Panc1 (cell line): Measurements from ENCODE around the gene GALNT4.

ENCODE experiments used
- POLR2AphosphoS5 ChIP-seq: IDR thresholded peaks from 2 replicates; pipeline ENCODE4 v1.6.1; 2012; ENCODE audit warnings: mild to moderate bottlenecking, low read depth, low read length, moderate library complexity
- TF ChIP-seq, protein P1 (sequence below): fragments of 450-650 bp; IDR thresholded peaks from 2 replicates; pipeline ENCODE4 v1.5.1; 2017; ENCODE audit warnings: mild to moderate bottlenecking

DNA sequence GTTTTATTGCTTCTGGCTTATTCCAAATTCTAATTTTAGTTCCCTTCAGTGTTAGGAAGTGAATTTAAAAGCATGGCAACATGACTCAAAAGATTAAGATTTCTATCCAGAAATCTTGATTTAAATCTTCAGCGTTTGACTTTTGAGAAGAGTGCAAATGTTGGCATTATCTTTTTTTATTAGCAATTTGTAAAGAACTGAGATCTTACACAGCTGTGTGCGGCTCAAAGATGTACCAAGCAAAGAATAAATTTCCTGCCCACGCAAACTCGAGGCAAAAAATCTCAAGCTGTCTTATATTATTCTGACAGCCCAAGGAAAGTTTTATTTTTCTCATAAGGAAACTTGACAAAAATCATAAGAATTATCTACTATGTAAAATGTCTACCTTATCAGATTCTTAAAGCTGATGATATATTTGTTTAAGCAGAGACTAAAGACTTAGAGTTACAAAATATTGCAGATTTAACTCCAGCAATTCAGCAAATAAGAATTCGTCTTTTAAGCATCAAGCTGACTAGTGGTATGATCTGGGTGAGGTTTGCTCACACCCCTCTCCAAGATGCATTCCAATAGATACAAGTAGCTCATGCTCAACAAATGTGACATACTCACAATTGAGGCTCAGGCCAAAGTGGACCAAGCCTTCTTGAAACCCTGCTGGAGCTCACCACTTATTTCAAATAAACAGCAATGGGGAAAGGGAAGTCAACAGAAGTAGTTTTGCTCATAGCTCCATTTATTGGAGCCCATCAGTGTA, 48.6 kb upstream of the GALNT4 start:
- TF ChIP-seq, protein P1, sequence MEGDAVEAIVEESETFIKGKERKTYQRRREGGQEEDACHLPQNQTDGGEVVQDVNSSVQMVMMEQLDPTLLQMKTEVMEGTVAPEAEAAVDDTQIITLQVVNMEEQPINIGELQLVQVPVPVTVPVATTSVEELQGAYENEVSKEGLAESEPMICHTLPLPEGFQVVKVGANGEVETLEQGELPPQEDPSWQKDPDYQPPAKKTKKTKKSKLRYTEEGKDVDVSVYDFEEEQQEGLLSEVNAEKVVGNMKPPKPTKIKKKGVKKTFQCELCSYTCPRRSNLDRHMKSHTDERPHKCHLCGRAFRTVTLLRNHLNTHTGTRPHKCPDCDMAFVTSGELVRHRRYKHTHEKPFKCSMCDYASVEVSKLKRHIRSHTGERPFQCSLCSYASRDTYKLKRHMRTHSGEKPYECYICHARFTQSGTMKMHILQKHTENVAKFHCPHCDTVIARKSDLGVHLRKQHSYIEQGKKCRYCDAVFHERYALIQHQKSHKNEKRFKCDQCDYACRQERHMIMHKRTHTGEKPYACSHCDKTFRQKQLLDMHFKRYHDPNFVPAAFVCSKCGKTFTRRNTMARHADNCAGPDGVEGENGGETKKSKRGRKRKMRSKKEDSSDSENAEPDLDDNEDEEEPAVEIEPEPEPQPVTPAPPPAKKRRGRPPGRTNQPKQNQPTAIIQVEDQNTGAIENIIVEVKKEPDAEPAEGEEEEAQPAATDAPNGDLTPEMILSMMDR: no peak
- no peak for TF ChIP-seq POLR2AphosphoS5
